Calu3 (cell line): Measurements from ENCODE around the gene SUSD3. TPM values are rescaled to one million over a fixed set of nuclear protein-coding genes. Genes with fewer than 3 reads are reported as not detected.

Source experiments
- BruUV-seq: library from RNA; stranded (reverse); fragments of 400-500 nt; replicated peaks from 2 replicates; lab custom pipeline; 2021; lab: Mats Ljungman, UMichigan
- CTCF ChIA-PET: fragments of 300-600 bp; sonication (Branson Sonifier 250); formaldehyde crosslinking; loops from one replicate; lab custom pipeline; 2022; ENCODE audit warnings: antibody characterized with exemption; lab: Charles Lee
- DNase-seq: peaks from one replicate; pipeline ENCODE4 v3.0.0; 2022
- H3K27ac Mint-ChIP-seq: one replicate; pipeline ENCODE4 v1.8.0; 2022; ENCODE audit warnings: mixed read lengths; ENCODE audit not compliant: unreplicated experiment
- H3K27me3 Mint-ChIP-seq: one replicate; pipeline ENCODE4 v1.8.0; 2022; ENCODE audit warnings: mixed read lengths; ENCODE audit not compliant: unreplicated experiment
- H3K36me3 Mint-ChIP-seq: one replicate; pipeline ENCODE4 v1.8.0; 2022; ENCODE audit warnings: mild to moderate bottlenecking, moderate library complexity, mixed read lengths; ENCODE audit not compliant: insufficient read depth, unreplicated experiment
- H3K4me1 Mint-ChIP-seq: one replicate; pipeline ENCODE4 v1.8.0; 2022; ENCODE audit warnings: mild to moderate bottlenecking, low read depth, mixed read lengths; ENCODE audit not compliant: unreplicated experiment
- H3K4me3 Mint-ChIP-seq: one replicate; pipeline ENCODE4 v1.8.0; 2022; ENCODE audit warnings: mild to moderate bottlenecking, low read depth, moderate library complexity, mixed read lengths; ENCODE audit not compliant: unreplicated experiment
- H3K9me3 Mint-ChIP-seq: one replicate; pipeline ENCODE4 v1.8.0; 2022; ENCODE audit warnings: low read depth, mixed read lengths; ENCODE audit not compliant: unreplicated experiment
- intact Hi-C: fragments of 100-400 bp; cut with micrococcal nuclease; formaldehyde crosslinking; loops from one replicate; pipeline ENCODE4 v1.10.0; 2022; ENCODE audit not compliant: unreplicated experiment
- total RNA-seq: library from RNA; stranded (reverse); gene quantifications from 2 replicates; pipeline ENCODE4 v1.2.3, GENCODE V29; 2022
- TF ChIP-seq, protein P1 (sequence below): fragments of 200-600 bp; IDR thresholded peaks from one replicate; pipeline ENCODE4 v1.8.0; 2022; ENCODE audit warnings: antibody characterized with exemption; ENCODE audit not compliant: unreplicated experiment

The SUSD3 gene
- total RNA-seq, 1 experiment from 2014 or later, result 1.3 TPM

DNA sequence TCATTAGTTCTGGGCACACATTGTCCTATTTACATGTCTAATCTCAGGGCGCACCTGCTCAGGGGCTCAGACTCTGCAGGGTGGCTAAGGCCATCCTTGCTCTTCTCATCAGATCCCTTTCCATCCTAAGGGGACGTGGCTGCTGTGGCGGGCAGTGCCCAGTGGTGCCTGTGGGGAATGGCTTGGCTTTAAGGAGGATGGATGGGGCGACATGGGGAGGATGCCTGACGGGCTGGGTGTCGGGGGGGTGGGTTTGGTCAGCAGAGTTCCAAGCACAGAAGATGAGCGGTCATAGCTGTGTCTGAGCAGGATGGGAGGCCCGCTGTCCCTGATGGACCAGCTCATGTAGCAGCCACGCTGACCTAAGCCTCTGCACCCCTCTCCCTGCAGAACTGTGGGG is 40.9 kb upstream of the SUSD3 start:
- Mint-ChIP-seq H3K27ac (no peak overlapping the region), H3K36me3 (peaks cover 6% of the 10 kb centered on the region), H3K27me3 (no peaks in the 10 kb centered on the region), H3K9me3 (no peaks in the 10 kb centered on the region), H3K4me3 (no peak overlapping the region), H3K4me1 (no peaks in the 10 kb centered on the region)
- DNase-seq, result no peak
- no TSS peak for BruUV-seq
- intact Hi-C loops, result no loop called here
- CTCF ChIA-PET, result no interaction called here
- TF ChIP-seq, protein P1, sequence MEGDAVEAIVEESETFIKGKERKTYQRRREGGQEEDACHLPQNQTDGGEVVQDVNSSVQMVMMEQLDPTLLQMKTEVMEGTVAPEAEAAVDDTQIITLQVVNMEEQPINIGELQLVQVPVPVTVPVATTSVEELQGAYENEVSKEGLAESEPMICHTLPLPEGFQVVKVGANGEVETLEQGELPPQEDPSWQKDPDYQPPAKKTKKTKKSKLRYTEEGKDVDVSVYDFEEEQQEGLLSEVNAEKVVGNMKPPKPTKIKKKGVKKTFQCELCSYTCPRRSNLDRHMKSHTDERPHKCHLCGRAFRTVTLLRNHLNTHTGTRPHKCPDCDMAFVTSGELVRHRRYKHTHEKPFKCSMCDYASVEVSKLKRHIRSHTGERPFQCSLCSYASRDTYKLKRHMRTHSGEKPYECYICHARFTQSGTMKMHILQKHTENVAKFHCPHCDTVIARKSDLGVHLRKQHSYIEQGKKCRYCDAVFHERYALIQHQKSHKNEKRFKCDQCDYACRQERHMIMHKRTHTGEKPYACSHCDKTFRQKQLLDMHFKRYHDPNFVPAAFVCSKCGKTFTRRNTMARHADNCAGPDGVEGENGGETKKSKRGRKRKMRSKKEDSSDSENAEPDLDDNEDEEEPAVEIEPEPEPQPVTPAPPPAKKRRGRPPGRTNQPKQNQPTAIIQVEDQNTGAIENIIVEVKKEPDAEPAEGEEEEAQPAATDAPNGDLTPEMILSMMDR, result no peak

DNA sequence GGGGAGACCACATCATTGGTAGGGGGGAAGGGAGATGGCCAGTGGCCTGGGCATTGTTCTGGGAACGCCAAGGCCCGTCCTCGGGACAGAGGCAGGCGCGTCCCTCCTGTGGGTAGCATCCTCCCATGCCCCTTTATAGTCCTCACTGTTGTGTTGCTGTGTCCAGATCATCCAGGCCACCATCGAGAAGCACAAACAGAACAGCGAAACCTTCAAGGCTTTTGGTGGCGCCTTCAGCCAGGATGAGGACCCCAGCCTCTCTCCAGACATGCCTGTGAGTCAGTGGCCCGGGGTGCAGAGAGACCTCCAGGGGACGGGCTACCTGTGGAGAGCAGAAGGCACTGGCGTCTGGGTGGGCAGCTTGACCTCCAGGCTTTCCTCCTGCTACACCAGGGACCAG is 38.4 kb upstream of the SUSD3 start:
- CTCF ChIA-PET, result no interaction called here

DNA sequence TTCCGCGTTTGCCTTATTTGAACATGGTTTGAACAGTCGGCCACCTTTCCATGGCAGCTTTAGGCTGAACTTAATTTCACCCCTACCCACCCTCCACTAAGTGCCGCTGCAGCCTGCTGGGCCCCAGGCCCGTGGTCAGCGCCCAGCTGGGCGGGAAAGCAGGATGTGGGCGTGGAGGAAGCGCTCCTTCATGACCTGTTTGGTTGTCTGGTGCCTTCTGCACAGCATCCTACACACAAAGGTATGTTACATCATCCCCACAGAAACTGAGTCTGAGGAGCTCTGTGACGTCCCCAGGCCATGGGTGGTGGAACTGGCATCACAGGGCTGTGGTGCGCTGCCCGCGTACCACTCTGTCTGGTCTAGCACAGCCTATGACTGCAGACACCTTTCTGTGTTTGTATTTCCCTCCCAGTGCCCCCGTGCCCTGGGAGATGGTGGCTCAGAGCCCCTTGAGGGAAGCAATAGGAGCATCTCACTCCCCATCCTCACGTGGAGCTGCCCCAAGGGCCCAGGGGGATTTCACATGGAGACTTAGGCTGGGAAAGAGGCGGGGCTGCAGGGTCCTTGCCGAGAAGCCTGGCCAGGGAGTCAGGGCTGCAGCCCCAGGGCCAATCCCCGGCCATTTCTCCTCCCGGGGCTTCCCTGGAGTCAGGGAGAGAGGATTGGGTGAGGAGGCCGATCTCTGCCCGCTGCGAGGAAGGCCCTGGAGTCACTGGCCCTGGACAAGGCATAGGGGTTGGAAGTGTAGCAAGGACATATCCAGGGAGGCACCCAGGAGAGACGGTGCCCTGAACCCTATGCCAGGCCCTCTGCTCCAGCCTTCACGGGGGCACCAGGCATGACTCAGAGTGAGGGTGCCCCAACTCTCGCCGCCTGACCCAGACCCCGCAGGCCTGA is 37.5 kb upstream of the SUSD3 start:
- Mint-ChIP-seq H3K4me1 (no peaks in the 10 kb centered on the region), H3K9me3 (no peaks in the 10 kb centered on the region), H3K4me3 (no peak overlapping the region), H3K36me3 (peaks cover 6% of the 10 kb centered on the region), H3K27me3 (no peaks in the 10 kb centered on the region), H3K27ac (no peak overlapping the region)
- intact Hi-C loops, result no loop called here
- no TSS peak for BruUV-seq
- DNase-seq, result no peak
- CTCF ChIA-PET, result interaction anchor here (0.5 kb wide), 1 partner anchor 18 kb away, joined by 3 read pairs; no protein-coding TSS in a partner anchor
- TF ChIP-seq, protein P1, result no peak

More for the DNA sequence above, 38.4 kb upstream of the SUSD3 start:
- Mint-ChIP-seq H3K4me3 (no peak overlapping the region), H3K4me1 (no peaks in the 10 kb centered on the region), H3K36me3 (peaks cover 6% of the 10 kb centered on the region), H3K9me3 (no peaks in the 10 kb centered on the region), H3K27me3 (no peaks in the 10 kb centered on the region), H3K27ac (no peak overlapping the region)
- no peak for DNase-seq
- TF ChIP-seq, protein P1, result no peak
- intact Hi-C loops, result no loop called here
- no TSS peak for BruUV-seq

DNA sequence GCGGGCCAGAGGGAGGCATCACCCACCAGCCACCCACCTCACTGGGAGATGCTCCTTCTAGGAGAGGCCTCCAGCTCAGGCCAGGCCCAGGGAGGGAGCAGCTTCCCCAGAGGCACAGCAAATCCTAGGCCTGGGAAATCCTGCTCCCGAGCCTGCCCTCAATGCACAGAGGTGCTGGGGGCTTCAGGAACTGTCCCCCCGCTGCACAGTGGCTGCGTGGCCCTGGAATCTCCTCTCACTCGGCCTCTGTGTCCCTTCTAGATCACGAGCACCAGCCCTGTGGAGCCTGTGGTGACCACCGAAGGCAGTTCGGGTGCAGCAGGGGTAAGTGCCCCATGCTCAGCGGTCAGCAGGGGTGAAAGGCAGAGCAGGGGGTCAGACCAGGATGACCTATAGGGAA is 36.4 kb upstream of the SUSD3 start:
- no peak for DNase-seq
- no peaks in the 10 kb centered on the region for H3K9me3 Mint-ChIP-seq
- no peak overlapping the region for H3K4me3 Mint-ChIP-seq
- H3K36me3 Mint-ChIP-seq, result peaks cover 6% of the 10 kb centered on the region
- TF ChIP-seq, protein P1, result no peak
- no TSS peak for BruUV-seq
- no peak overlapping the region for H3K27ac Mint-ChIP-seq
- intact Hi-C loops, result no loop called here
- CTCF ChIA-PET, result no interaction called here
- H3K4me1 Mint-ChIP-seq, result no peaks in the 10 kb centered on the region
- no peaks in the 10 kb centered on the region for H3K27me3 Mint-ChIP-seq
